ENCODE measurements around the gene KRT86.
"Not testable (repeated sequence)": the region's sequence is repeated elsewhere in the genome, so short reads cannot be mapped to it uniquely, and the experiment has no call there.

The KRT86 gene

GRCh38 chr12:52291267-52291935 lies 17.0 kb downstream of the KRT86 start, which contains the start of gene KRT81:
TSS of gene KRT81 (minus strand) at chr12:52291534. CDS start at chr12:52291465, 69 bp downstream.
- no peak for DNase-seq (ENCODE audit: low read depth)

GRCh38 chr12:52293926-52294325 lies 19.5 kb downstream of the KRT86 start:
- DNase-seq (ENCODE audit: low read depth), result no peak

- no peak for DNase-seq (ENCODE audit: low read depth)
Measured at GRCh38 chr12:52294803-52295202, 20.4 kb downstream of the KRT86 start.

GRCh38 chr12:52295663-52296062 lies 21.2 kb downstream of the KRT86 start:
- DNase-seq (ENCODE audit: low read depth), result no peak

GRCh38 chr12:52296572-52297215 lies 22.2 kb downstream of the KRT86 start:
- no peak for DNase-seq (ENCODE audit: low read depth)

- DNase-seq (ENCODE audit: low read depth), result no peak
Measured at GRCh38 chr12:52298677-52299190, 24.3 kb downstream of the KRT86 start.

GRCh38 chr12:52300796-52301691 lies 26.6 kb downstream of the KRT86 start:
- DNase-seq (ENCODE audit: low read depth), result no peak

- not testable (repeated sequence) for DNase-seq (ENCODE audit: low read depth)
Measured at GRCh38 chr12:52301721-52302120, 27.3 kb downstream of the KRT86 start.

GRCh38 chr12:52302242-52302914 lies 27.9 kb downstream of the KRT86 start:
- not testable (repeated sequence) for DNase-seq (ENCODE audit: low read depth)

GRCh38 chr12:52304941-52305411 lies 30.5 kb downstream of the KRT86 start:
- DNase-seq (ENCODE audit: low read depth), result not testable (repeated sequence)

- no peak for DNase-seq (ENCODE audit: low read depth)
Measured at GRCh38 chr12:52305921-52306705, 31.7 kb downstream of the KRT86 start.

GRCh38 chr12:52306731-52307130 lies 32.3 kb downstream of the KRT86 start:
- DNase-seq (ENCODE audit: low read depth), result no peak

GRCh38 chr12:52307836-52308805 lies 33.7 kb downstream of the KRT86 start:
- no peak for DNase-seq (ENCODE audit: low read depth)

GRCh38 chr12:52308806-52309425 lies 34.5 kb downstream of the KRT86 start:
- DNase-seq (ENCODE audit: low read depth), result no peak

GRCh38 chr12:52310622-52311284 lies 36.3 kb downstream of the KRT86 start:
- no peak for DNase-seq (ENCODE audit: low read depth)

- DNase-seq (ENCODE audit: low read depth), result no peak
Measured at GRCh38 chr12:52311285-52311648, 36.8 kb downstream of the KRT86 start.

GRCh38 chr12:52312086-52312485 lies 37.6 kb downstream of the KRT86 start:
- no peak for DNase-seq (ENCODE audit: low read depth)

GRCh38 chr12:52313461-52313860 lies 39.0 kb downstream of the KRT86 start:
- no peak for DNase-seq (ENCODE audit: low read depth)

GRCh38 chr12:52313926-52314325 lies 39.5 kb downstream of the KRT86 start:
- DNase-seq (ENCODE audit: low read depth), result no peak
